Neural progenitor cell (in vitro differentiated cells): ENCODE data around the gene CLMP.

ENCODE experiments used
- CTCF ChIP-seq: fragments of 200-600 bp; sonication (generic); IDR thresholded peaks from 2 replicates; pipeline ENCODE4 v1.5.1; 2017; ENCODE audit warnings: antibody characterized with exemption, mild to moderate bottlenecking
- EZH2 ChIP-seq: fragments of 200-600 bp; sonication (generic); IDR thresholded peaks from 2 replicates; pipeline ENCODE4 v1.6.1; 2017; ENCODE audit warnings: antibody characterized with exemption, mild to moderate bottlenecking, moderate library complexity
- EZH2phosphoT487 ChIP-seq: fragments of 200-600 bp; sonication (generic); IDR thresholded peaks from 2 replicates; pipeline ENCODE4 v1.6.1; 2017; ENCODE audit warnings: antibody characterized with exemption

- TF ChIP-seq CTCF (no peak), EZH2 (no peak), EZH2phosphoT487 (no peak)
Observed at GRCh38 chr11:123143921-123144320, 51.1 kb downstream of the CLMP start.
